Measurements from ENCODE around the gene SEC24D. TPM values are rescaled to one million over a fixed set of nuclear protein-coding genes. Genes with fewer than 3 reads are reported as not detected.
A peak's percentile ranks its signal among the peaks of the same experiment; 100 is the strongest.

SEC24D gene
- total and polyA plus RNA-seq, 2 donors (not counting 3 experiments of a cell fraction or from before 2014, with no cell fraction given) = 81.5 to 127 TPM

DNA sequence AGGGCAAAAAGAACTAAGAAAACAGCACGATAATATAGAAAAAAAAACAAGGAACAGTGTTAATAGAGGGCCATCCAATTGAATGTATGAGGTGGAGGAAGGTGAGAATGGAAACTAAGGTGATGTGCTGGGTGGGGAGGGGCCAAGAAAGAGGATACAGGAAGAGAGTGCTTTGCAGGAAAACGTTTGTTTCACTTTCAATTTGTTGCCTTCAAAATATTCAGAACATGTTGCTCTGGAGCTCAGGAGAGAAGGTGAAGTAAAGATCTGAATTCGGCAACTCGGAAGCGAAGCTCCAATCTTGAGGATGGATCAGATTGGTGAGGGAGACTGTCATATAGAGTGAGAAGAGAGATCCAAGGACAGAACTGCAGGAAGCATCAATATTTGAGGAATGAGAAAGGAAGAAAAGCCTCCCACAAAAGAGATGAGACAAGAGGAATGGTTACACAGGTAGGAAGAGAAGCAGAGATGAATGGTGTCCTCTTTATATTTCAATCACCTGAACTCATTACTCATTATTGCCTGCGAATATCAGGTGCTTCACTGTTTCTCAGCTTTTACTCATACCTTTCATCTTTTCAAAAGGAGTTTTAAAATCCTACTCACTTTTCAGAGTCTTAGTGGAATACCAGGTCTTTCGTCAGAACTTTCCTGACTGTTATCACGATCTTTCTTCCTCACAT, 14.7 kb upstream of the SEC24D start:
- TF ChIP-seq POLR2A (IDR thresholded peaks at IDR 0.05; ENCODE audit: low read depth, low read length) = no peak
- no peak for TF ChIP-seq FOS (IDR thresholded peaks at IDR 0.05; ENCODE audit: borderline replicate concordance, insufficient read depth, low read length)
- TF ChIP-seq, protein P1, sequence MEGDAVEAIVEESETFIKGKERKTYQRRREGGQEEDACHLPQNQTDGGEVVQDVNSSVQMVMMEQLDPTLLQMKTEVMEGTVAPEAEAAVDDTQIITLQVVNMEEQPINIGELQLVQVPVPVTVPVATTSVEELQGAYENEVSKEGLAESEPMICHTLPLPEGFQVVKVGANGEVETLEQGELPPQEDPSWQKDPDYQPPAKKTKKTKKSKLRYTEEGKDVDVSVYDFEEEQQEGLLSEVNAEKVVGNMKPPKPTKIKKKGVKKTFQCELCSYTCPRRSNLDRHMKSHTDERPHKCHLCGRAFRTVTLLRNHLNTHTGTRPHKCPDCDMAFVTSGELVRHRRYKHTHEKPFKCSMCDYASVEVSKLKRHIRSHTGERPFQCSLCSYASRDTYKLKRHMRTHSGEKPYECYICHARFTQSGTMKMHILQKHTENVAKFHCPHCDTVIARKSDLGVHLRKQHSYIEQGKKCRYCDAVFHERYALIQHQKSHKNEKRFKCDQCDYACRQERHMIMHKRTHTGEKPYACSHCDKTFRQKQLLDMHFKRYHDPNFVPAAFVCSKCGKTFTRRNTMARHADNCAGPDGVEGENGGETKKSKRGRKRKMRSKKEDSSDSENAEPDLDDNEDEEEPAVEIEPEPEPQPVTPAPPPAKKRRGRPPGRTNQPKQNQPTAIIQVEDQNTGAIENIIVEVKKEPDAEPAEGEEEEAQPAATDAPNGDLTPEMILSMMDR (IDR thresholded peaks at IDR 0.05; ENCODE audit: extremely low read depth in 1 of 2, insufficient read depth in 1 of 2, low read depth in 1 of 2, low read length in 2 of 2) = no peak
- no peak for TF ChIP-seq MYC (IDR thresholded peaks at IDR 0.05; ENCODE audit: low read depth, low read length)
- TF ChIP-seq, protein P2, sequence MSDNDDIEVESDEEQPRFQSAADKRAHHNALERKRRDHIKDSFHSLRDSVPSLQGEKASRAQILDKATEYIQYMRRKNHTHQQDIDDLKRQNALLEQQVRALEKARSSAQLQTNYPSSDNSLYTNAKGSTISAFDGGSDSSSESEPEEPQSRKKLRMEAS (IDR thresholded peaks at IDR 0.05; ENCODE audit: insufficient read depth, insufficient read length) = no peak
- no peak for TF ChIP-seq GATA2 (IDR thresholded peaks at IDR 0.05; ENCODE audit: insufficient read depth, insufficient read length, low read depth, low read length)
- no peak for TF ChIP-seq EZH2 (IDR thresholded peaks at IDR 0.05; ENCODE audit: borderline replicate concordance, low read depth, low read length, severe bottlenecking)
- no peak for TF ChIP-seq POLR2AphosphoS5 (IDR thresholded peaks at IDR 0.05; ENCODE audit: insufficient read depth, low read depth, low read length)
- no peak for TF ChIP-seq JUN (IDR thresholded peaks at IDR 0.05; ENCODE audit: borderline replicate concordance, insufficient read depth, insufficient read length, low read depth)
- intact Hi-C loops (cut with micrococcal nuclease) = no loop called here
- Histone ChIP-seq H3K9me1 (replicated peaks; ENCODE audit: control insufficient read depth, extremely low read depth, insufficient read depth, low read length) (no peaks in the 10 kb centered on the region), H3K27ac (ENCODE audit: insufficient read depth, low read depth, low read length) (no peak overlapping the region), H2AFZ (ENCODE audit: low read depth, low read length) (peak overlapping the region; percentile 91), H3K4me3 (replicated peaks in 1 of 3; ENCODE audit: insufficient read depth in 1 of 3, low read depth in 1 of 3, low read length in 3 of 3) (peak overlapping the region; percentile 33 to 63 (median 41)), H3K79me2 (ENCODE audit: control insufficient read depth, insufficient read depth, low read length) (no peaks in the 10 kb centered on the region), H3K4me1 (ENCODE audit: control insufficient read depth, extremely low read depth, insufficient read depth, low read length) (peaks cover 6% of the 10 kb centered on the region), H3K36me3 (ENCODE audit: control insufficient read depth in 2 of 2, extremely low read depth in 1 of 2, insufficient read depth in 2 of 2, low read length in 2 of 2) (no peaks in the 10 kb centered on the region), H3K9ac (replicated peaks; ENCODE audit: extremely low read depth, insufficient read depth, low read length) (no peak overlapping the region), H4K20me1 (replicated peaks; ENCODE audit: control insufficient read depth, extremely low read depth, insufficient read depth, low read length) (no peaks in the 10 kb centered on the region), H3K9me3 (replicated peaks; ENCODE audit: control insufficient read depth, insufficient read depth, low read length) (no peaks in the 10 kb centered on the region), H3K4me2 (ENCODE audit: insufficient read depth, low read length) (peak overlapping the region; percentile 85), H3K27me3 (ENCODE audit: control insufficient read depth in 2 of 2, insufficient read depth in 2 of 2, low read length in 2 of 2) (no peaks in the 10 kb centered on the region)
- peak; percentile 44 for DNase-seq (ENCODE audit: low read depth, low spot score)
- BruUV-seq (replicated peaks) = TSS peak; percentile 45
- ChIA-PET CTCF (interaction anchor here (0.6 to 1.4 kb wide), 7 partner anchors 8 to 286 kb away, joined by 3 to 7 read pairs (median 3); no protein-coding TSS in a partner anchor), POLR2A (no interaction called here)
- dilution Hi-C loops (cut with MboI; ENCODE audit: extremely low pct_ligation_motif_present, low sequenced_read_pairs) = no loop called here
- FAIRE-seq = no peak
